ENCODE measurements around the gene PGGT1B. TPM values are rescaled to one million over a fixed set of nuclear protein-coding genes. Genes with fewer than 3 reads are reported as not detected.

The PGGT1B gene
- total RNA-seq, 1 donor from 2014 or later, result 38.4 TPM

DNA sequence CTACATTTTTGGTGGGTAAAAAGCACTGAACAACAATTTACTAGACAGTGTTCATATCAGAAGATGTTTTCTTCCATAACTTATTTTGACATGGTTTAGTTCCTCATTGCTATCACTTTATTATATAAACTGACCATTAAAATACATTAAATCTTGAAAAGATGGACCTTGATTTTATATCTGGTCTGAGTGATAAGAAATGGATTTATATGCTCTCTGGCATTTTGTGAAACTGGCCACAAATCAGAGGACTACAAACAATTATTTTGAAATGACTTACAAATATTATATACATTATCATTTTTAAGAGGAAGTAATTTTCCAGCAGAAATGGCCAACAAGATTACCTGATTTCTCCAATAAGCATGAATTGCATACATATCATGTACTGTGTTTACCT is 69.4 kb downstream of the PGGT1B start:
- no peak for DNase-seq (ENCODE audit: low read depth, low spot score)
- no peaks in the 10 kb centered on the region for H3K36me3 Mint-ChIP-seq (ENCODE audit: low read depth)
- no peak overlapping the region for H3K27ac Mint-ChIP-seq (ENCODE audit: unreplicated experiment)
- H3K9me3 Mint-ChIP-seq, result no peaks in the 10 kb centered on the region
- H3K4me1 Mint-ChIP-seq, result no peaks in the 10 kb centered on the region
- no peaks in the 10 kb centered on the region for H3K27me3 Mint-ChIP-seq (ENCODE audit: low read depth)
- H3K4me3 Mint-ChIP-seq, result no peak overlapping the region
- TF ChIP-seq, protein P1, sequence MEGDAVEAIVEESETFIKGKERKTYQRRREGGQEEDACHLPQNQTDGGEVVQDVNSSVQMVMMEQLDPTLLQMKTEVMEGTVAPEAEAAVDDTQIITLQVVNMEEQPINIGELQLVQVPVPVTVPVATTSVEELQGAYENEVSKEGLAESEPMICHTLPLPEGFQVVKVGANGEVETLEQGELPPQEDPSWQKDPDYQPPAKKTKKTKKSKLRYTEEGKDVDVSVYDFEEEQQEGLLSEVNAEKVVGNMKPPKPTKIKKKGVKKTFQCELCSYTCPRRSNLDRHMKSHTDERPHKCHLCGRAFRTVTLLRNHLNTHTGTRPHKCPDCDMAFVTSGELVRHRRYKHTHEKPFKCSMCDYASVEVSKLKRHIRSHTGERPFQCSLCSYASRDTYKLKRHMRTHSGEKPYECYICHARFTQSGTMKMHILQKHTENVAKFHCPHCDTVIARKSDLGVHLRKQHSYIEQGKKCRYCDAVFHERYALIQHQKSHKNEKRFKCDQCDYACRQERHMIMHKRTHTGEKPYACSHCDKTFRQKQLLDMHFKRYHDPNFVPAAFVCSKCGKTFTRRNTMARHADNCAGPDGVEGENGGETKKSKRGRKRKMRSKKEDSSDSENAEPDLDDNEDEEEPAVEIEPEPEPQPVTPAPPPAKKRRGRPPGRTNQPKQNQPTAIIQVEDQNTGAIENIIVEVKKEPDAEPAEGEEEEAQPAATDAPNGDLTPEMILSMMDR (conservative IDR thresholded peaks at IDR 0.05), result no peak

DNA sequence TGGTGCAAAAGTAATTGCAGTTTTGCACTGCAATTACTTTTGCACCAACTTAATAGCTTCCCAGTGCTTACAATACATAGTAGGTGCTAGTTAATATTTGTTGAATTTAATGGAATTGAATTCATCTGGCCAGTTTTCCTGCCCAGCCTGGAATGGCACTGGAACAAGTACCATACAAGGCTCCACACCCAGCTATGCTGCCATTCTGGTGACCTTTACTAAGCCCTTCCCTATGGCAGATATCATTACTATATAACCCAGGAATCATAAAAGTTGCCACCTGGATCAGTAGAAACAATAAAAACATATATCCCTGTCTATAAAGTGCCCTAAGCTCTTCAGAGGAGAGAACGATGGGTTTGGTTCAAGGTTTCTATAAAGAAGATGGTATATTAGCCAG is 70.6 kb downstream of the PGGT1B start:
- Mint-ChIP-seq H3K27me3 (ENCODE audit: low read depth) (peaks cover 4% of the 10 kb centered on the region), H3K27ac (ENCODE audit: unreplicated experiment) (no peak overlapping the region), H3K4me3 (no peak overlapping the region), H3K4me1 (no peaks in the 10 kb centered on the region), H3K9me3 (no peaks in the 10 kb centered on the region), H3K36me3 (ENCODE audit: low read depth) (no peaks in the 10 kb centered on the region)
- DNase-seq (ENCODE audit: low read depth, low spot score), result no peak
- TF ChIP-seq, protein P1 (conservative IDR thresholded peaks at IDR 0.05), result no peak

DNA sequence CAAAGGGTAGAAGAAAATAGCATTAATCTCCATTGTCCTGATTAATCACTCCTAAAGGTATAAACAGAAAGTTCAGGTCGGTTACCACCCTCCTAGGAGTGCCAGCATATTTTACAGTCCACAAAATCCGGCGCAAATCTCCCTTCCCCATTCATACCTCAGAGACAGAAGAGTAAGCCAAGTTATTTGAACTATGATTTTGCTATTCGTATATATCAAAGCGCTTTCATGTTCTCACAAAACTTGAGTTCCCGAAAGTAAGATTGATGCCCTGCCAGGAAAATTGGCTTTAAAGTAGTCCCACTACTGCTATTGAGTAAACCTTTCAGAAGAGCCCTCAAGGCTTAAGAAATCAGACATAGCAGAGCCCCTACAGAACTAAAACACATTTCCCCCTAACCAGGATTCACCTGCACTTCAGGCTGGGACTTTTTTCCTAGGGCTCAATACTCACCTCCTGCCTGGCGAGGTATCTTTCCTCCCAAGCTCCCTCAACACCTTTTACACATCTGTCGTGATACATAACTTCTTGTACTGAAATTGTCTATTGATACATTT is 71.1 kb downstream of the PGGT1B start:
- no peaks in the 10 kb centered on the region for H3K9me3 Mint-ChIP-seq
- H3K4me3 Mint-ChIP-seq, result no peak overlapping the region
- no peak for DNase-seq (ENCODE audit: low read depth, low spot score)
- TF ChIP-seq, protein P1 (conservative IDR thresholded peaks at IDR 0.05), result no peak
- H3K36me3 Mint-ChIP-seq (ENCODE audit: low read depth), result no peaks in the 10 kb centered on the region
- no peak overlapping the region for H3K27ac Mint-ChIP-seq (ENCODE audit: unreplicated experiment)
- no peaks in the 10 kb centered on the region for H3K4me1 Mint-ChIP-seq
- peaks cover 9% of the 10 kb centered on the region for H3K27me3 Mint-ChIP-seq (ENCODE audit: low read depth)

DNA sequence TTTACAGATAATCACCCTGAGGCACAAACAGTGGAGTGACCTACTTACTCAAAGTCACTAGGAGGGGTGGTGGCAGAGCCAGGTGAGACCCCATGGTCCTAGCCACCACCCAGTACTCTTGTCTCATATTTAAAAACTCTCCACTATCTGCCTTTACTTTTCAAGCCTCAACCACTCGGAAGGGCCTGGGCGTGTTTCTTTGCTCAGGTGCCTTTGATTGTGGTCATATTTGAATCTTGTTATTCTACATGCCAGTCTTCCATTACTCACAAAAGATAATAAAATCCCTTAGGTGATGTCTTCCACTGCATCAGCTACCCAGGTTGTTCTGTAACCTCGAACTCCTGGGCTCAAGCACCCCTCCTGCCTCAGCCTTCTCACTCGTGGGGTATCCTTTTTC is 72.3 kb downstream of the PGGT1B start:
- no peak overlapping the region for H3K27ac Mint-ChIP-seq (ENCODE audit: unreplicated experiment)
- no peaks in the 10 kb centered on the region for H3K9me3 Mint-ChIP-seq
- H3K4me3 Mint-ChIP-seq, result no peak overlapping the region
- H3K36me3 Mint-ChIP-seq (ENCODE audit: low read depth), result no peaks in the 10 kb centered on the region
- TF ChIP-seq, protein P1 (conservative IDR thresholded peaks at IDR 0.05), result no peak
- peaks cover 15% of the 10 kb centered on the region for H3K27me3 Mint-ChIP-seq (ENCODE audit: low read depth)
- no peak for DNase-seq (ENCODE audit: low read depth, low spot score)
- H3K4me1 Mint-ChIP-seq, result no peaks in the 10 kb centered on the region

DNA sequence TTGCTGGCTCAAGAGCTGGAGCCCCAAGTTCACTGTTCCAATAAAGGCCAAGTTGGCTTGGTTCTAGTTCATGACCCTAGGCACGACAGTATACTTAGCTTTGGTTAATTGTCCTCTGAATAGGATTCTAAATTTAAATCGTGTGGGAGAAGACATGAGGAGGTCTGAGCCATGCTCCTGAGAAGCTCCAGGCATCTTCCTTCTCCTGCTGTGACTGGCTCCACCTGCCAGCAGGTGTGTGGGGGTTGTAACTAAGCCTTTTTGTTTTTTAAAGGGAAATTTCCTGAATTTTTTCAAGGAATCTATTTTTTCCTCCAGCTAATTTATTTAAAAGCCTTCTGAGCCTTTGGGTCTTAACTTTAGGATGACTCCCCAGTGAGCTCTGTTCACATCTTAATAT is 72.8 kb downstream of the PGGT1B start:
- Mint-ChIP-seq H3K36me3 (ENCODE audit: low read depth) (no peaks in the 10 kb centered on the region), H3K27me3 (ENCODE audit: low read depth) (peaks cover 18% of the 10 kb centered on the region), H3K27ac (ENCODE audit: unreplicated experiment) (no peak overlapping the region), H3K4me3 (no peak overlapping the region), H3K4me1 (no peaks in the 10 kb centered on the region), H3K9me3 (no peaks in the 10 kb centered on the region)
- TF ChIP-seq, protein P1 (conservative IDR thresholded peaks at IDR 0.05), result no peak
- DNase-seq (ENCODE audit: low read depth, low spot score), result no peak
